Lung (tissue), 12 donors: ENCODE measurements around the gene NDUFA13. TPM values are rescaled to one million over a fixed set of nuclear protein-coding genes. Genes with fewer than 3 reads are reported as not detected.

Experiments
- ATAC-seq: fragments of 200-7000 bp; cut with Tn5 transposase; one replicate; pipeline ENCODE4 v1.9.1; 2020; ENCODE audit warnings: moderate number of reproducible peaks; ENCODE audit not compliant: insufficient read depth, low FRiP score
- DNase-seq, 3 donors: peaks; one replicate each; pipeline ENCODE4 v3.0.0-alpha.2; 2013 to 2017
- H3K27ac ChIP-seq, 2 donors: one replicate each; pipeline ENCODE4 v1.5.1; 2013; ENCODE audit warnings: mild to moderate bottlenecking in 2 of 2, moderate library complexity in 2 of 2, control low read depth in 1 of 2, inconsistent platforms in 1 of 2, low read depth in 1 of 2, low read length in 1 of 2
- H3K27me3 ChIP-seq, 3 donors: one replicate each; pipeline ENCODE4 v1.5.1; 2013; ENCODE audit warnings: low read length in 2 of 3; ENCODE audit not compliant: control insufficient read depth in 3 of 3, insufficient read depth in 3 of 3
- H3K36me3 ChIP-seq, 4 donors: one replicate each; pipeline ENCODE4 v1.5.1; 2013; ENCODE audit warnings: low read length in 4 of 4, mild to moderate bottlenecking in 1 of 4, moderate library complexity in 1 of 4; ENCODE audit not compliant: control insufficient read depth in 4 of 4, insufficient read depth in 4 of 4
- H3K4me1 ChIP-seq, 5 donors: one replicate each; pipeline ENCODE4 v1.5.1; 2013; ENCODE audit warnings: low read length in 5 of 5, mild to moderate bottlenecking in 2 of 5, moderate library complexity in 1 of 5; ENCODE audit not compliant: control insufficient read depth in 5 of 5, insufficient read depth in 5 of 5
- H3K4me3 ChIP-seq: one replicate; pipeline ENCODE4 v1.5.1; 2013; ENCODE audit warnings: mild to moderate bottlenecking, control low read depth, moderate library complexity
- H3K9ac ChIP-seq, 2 donors: one replicate each; pipeline ENCODE4 v1.5.1; 2013; ENCODE audit warnings: low read length in 2 of 2, control low read depth in 1 of 2; ENCODE audit not compliant: insufficient read depth in 1 of 2
- H3K9me3 ChIP-seq, 4 donors: one replicate each; pipeline ENCODE4 v1.5.1; 2013; ENCODE audit warnings: low read length in 3 of 4, mild to moderate bottlenecking in 1 of 4, moderate library complexity in 1 of 4; ENCODE audit not compliant: control insufficient read depth in 4 of 4, insufficient read depth in 3 of 4
- WGBS, 2 donors: extraction: QIAGEN DNeasy Blood & Tissue Kit; methylation state at CpG; one replicate each; pipeline ENCODE4 v1.1.7; 2013; 5-methylcytosine and 5-hydroxymethylcytosine counted together
- polyA plus RNA-seq, 2 donors: library from polyadenylated mRNA; stranded (reverse); fragments of 200-250 nt; gene quantifications; one replicate each; pipeline ENCODE4 v1.2.1, GENCODE V29; 2013
- total RNA-seq, 2 donors: library from RNA; depleted of rRNA in 1 of 2; stranded (reverse); fragments of >200 nt in 1 of 2; gene quantifications; one replicate each; pipeline ENCODE4 v1.2.1, GENCODE V29; 2014 to 2021
- TF ChIP-seq, protein P1 (sequence below): IDR thresholded peaks from 2 replicates; pipeline ENCODE4 v1.5.1; 2012; ENCODE audit warnings: mild to moderate bottlenecking; ENCODE audit errors: control extremely low read depth, extremely low read depth
- donor health status: control.
- donor health status: control.
- donor health status: Bipolar disorder and iron deficiency.
- donor health status: healthy.
- donor health status: DM: yes; HTN: yes; CAD: no.

NDUFA13 gene
- total and polyA plus RNA-seq, 4 donors: 63.7 to 360 (median 311) TPM

DNA sequence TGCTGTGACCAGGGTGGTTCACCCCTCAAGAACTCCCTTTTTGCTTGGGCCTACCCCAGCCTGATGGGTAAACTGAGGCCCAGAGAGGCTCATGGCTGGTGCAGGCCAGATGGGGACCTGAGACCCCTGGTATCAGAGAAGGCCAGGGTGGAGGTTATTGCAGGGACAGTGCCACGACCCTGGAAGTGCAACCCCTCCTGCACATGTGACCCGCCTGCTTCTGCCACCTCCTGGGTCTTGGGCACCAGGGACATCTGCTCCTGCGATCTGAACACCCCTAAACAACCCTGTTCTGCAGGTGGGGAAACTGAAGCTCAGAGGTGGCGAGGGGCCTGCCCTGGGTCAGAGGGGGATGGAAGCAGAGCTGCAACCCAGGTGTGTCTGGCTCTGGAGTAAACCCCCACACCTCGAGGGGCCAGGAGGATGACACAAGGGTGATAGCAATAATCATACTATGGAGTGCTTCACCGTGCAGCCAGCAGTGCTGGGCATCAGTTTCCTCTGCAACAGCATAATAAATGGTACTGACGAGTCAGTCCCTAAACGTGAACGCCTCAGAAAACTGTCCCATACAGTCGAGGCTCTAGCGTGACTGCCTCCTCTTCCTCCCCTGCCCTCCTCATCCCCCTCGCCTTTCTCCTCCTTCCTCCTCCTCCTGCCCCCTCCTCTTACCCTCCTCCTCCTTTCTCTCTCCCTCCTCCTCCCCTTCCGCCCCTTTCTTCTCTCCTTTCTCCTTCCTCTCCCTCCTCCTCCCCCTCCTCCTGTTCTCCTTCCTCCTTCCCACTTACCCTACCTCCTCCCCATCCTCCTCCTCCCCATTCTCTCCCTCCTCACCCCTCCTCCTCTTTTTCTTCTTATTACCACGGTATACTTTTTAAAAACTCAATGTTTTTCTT lies 17.0 kb downstream of the NDUFA13 start:
- 71 to 74% methylated on average over 13 to 14 of the region's 14 CpGs for WGBS, 2 donors

DNA sequence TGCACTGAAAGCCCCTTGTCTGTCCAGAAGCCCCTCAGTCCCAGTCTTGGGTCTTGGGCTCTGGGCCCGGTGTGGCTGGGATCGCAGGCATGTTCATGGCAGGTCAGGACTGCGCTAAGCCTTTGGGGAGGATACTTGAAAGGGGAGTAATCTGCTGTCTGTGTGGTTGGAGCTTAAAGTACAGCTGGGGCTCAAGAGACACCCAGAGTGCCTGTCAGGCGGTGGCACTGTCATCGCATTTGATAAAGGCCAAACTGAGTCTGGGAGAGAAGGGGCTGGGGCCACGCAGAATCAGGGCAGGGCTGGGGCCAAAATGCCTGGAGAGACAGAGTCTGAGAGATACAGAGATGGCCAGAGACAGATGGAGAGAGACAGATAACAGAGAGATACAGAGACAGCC lies 17.8 kb downstream of the NDUFA13 start:
- Histone ChIP-seq H3K4me3 (no peak overlapping the region), H3K36me3 (peaks cover 0 to 6% (median 1%) of the 10 kb centered on the region in 4 donors), H3K4me1 (peaks cover 0 to 13% (median 3%) of the 10 kb centered on the region in 5 donors), H3K27ac (no peak overlapping the region), H3K9ac (no peak overlapping the region), H3K27me3 (peaks cover 2 to 22% (median 11%) of the 10 kb centered on the region in 3 donors), H3K9me3 (no peaks in the 10 kb centered on the region)
- DNase-seq (no peak), ATAC-seq (no peak)
- 94 to 95% methylated on average over 6 of the region's 6 CpGs for WGBS, 2 donors
- TF ChIP-seq, protein P1, sequence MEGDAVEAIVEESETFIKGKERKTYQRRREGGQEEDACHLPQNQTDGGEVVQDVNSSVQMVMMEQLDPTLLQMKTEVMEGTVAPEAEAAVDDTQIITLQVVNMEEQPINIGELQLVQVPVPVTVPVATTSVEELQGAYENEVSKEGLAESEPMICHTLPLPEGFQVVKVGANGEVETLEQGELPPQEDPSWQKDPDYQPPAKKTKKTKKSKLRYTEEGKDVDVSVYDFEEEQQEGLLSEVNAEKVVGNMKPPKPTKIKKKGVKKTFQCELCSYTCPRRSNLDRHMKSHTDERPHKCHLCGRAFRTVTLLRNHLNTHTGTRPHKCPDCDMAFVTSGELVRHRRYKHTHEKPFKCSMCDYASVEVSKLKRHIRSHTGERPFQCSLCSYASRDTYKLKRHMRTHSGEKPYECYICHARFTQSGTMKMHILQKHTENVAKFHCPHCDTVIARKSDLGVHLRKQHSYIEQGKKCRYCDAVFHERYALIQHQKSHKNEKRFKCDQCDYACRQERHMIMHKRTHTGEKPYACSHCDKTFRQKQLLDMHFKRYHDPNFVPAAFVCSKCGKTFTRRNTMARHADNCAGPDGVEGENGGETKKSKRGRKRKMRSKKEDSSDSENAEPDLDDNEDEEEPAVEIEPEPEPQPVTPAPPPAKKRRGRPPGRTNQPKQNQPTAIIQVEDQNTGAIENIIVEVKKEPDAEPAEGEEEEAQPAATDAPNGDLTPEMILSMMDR: no peak

More for the DNA sequence above, 17.0 kb downstream of the NDUFA13 start:
- DNase-seq (no peak), ATAC-seq (no peak)
- peaks cover 2 to 17% (median 5%) of the 10 kb centered on the region in 3 donors for H3K27me3 ChIP-seq
- no peaks in the 10 kb centered on the region for H3K9me3 ChIP-seq
- TF ChIP-seq, protein P1: no peak
- H3K36me3 ChIP-seq: peaks cover 0 to 13% (median 1%) of the 10 kb centered on the region in 4 donors
- H3K9ac ChIP-seq: no peak overlapping the region
- H3K4me1 ChIP-seq: peaks cover 0 to 5% (median 0%) of the 10 kb centered on the region in 5 donors
- H3K4me3 ChIP-seq: no peak overlapping the region
- no peak overlapping the region for H3K27ac ChIP-seq

DNA sequence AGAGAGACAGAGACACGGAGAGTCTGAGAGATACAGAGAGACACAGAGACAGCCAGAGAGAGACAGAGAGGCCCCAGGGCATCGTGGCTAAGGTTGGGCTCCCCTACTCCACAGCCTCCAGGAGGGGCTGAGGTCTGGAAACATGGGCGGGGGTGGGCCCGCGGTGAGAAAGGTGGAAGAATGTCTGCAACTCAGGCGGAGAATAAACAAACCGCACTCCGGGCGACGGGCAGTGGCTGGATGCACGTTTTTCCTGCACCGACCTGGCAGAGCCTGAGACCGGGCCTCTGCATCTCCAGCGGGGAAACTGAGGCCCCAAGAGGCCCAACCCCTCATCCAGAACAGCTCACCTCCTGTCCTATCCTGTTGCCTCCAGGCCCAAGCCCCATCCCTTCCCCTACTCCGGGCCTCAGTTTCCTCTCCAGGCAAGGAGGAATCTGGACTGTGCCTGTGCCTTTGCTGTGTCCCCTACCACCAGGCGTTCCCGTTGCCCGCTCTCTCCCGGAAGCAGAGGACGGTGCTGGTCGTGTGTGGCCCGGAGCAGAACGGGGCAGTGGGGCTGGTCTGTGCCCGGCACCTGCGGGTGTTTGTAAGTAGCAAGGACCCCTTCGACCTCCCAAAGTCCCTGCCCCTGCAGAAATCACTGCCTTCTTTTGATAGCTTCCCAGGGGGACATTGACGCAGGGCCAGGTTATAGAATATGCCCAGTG lies 18.7 kb downstream of the NDUFA13 start:
- H3K9ac ChIP-seq: no peak overlapping the region
- peaks cover 0 to under 1% (median 0%) of the 10 kb centered on the region in 4 donors for H3K9me3 ChIP-seq
- ATAC-seq (no peak), DNase-seq (no peak)
- 75 to 79% methylated on average over 27 of the region's 27 CpGs for WGBS, 2 donors
- H3K27ac ChIP-seq: no peak overlapping the region
- peaks cover 0 to 17% (median 3%) of the 10 kb centered on the region in 5 donors for H3K4me1 ChIP-seq
- TF ChIP-seq, protein P1: no peak
- no peak overlapping the region for H3K4me3 ChIP-seq
- H3K27me3 ChIP-seq: peaks cover 2 to 30% (median 17%) of the 10 kb centered on the region in 3 donors
- H3K36me3 ChIP-seq: peaks cover 0 to 4% (median 0%) of the 10 kb centered on the region in 4 donors
